WERI-Rb-1 (cell line): Measurements from ENCODE around the gene CD247.

Experiments used
- DNase-seq: peaks from one replicate; pipeline ENCODE4 v3.0.0-alpha.2; 2020
- H3K27ac ChIP-seq: fragments of 250-450 bp; sonication (Bioruptor Pico); 2 replicates; pipeline ENCODE4 v1.5.1; 2020; ENCODE audit warnings: mild to moderate bottlenecking, moderate library complexity
- H3K27me3 ChIP-seq: fragments of 250-450 bp; sonication (Bioruptor Pico); 2 replicates; pipeline ENCODE4 v1.5.1; 2021; ENCODE audit warnings: mild to moderate bottlenecking, low read depth, moderate library complexity; ENCODE audit not compliant: insufficient read depth, severe bottlenecking
- H3K36me3 ChIP-seq: fragments of 250-450 bp; sonication (Bioruptor Pico); 2 replicates; pipeline ENCODE4 v1.5.1; 2020; ENCODE audit warnings: mild to moderate bottlenecking, moderate library complexity
- H3K4me3 ChIP-seq: 2 replicates; pipeline ENCODE4 v1.5.1; 2011; ENCODE audit warnings: low read depth, mild to moderate bottlenecking, control low read depth, low read length
- H3K9me3 ChIP-seq: fragments of 250-450 bp; sonication (Bioruptor Pico); 2 replicates; pipeline ENCODE4 v1.5.1; 2021; ENCODE audit warnings: mild to moderate bottlenecking, moderate library complexity; ENCODE audit not compliant: severe bottlenecking
- TF ChIP-seq, protein P1 (sequence below): IDR thresholded peaks from 2 replicates; pipeline ENCODE4 v1.5.1; 2011; ENCODE audit warnings: low read depth, mild to moderate bottlenecking, control low read depth, inconsistent platforms, low read length

CD247 gene

DNA sequence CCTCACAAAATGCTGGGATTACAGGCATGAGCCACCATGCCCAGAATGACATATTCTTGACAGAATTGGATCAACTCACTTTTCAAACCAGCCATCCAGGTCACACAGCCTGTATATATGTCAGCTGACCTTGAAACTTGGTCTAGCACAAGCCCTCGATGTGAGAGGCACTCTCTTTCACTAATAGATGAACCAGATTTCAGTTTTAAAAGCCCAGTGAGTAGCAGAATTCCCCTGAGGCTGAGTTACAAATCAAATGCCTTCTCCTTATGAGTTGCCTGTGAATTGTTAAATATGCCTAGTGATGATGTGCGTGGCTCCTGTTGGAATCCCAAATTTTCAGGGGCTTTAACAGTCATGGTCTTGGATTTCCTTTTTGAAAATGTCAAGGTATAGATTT is 88.7 kb downstream of the CD247 start:
- TF ChIP-seq, protein P1, sequence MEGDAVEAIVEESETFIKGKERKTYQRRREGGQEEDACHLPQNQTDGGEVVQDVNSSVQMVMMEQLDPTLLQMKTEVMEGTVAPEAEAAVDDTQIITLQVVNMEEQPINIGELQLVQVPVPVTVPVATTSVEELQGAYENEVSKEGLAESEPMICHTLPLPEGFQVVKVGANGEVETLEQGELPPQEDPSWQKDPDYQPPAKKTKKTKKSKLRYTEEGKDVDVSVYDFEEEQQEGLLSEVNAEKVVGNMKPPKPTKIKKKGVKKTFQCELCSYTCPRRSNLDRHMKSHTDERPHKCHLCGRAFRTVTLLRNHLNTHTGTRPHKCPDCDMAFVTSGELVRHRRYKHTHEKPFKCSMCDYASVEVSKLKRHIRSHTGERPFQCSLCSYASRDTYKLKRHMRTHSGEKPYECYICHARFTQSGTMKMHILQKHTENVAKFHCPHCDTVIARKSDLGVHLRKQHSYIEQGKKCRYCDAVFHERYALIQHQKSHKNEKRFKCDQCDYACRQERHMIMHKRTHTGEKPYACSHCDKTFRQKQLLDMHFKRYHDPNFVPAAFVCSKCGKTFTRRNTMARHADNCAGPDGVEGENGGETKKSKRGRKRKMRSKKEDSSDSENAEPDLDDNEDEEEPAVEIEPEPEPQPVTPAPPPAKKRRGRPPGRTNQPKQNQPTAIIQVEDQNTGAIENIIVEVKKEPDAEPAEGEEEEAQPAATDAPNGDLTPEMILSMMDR, result no peak
- no peaks in the 10 kb centered on the region for H3K36me3 ChIP-seq
- no peak overlapping the region for H3K4me3 ChIP-seq
- H3K27me3 ChIP-seq, result no peaks in the 10 kb centered on the region
- no peak for DNase-seq
- H3K9me3 ChIP-seq, result no peaks in the 10 kb centered on the region
- H3K27ac ChIP-seq, result no peak overlapping the region

DNA sequence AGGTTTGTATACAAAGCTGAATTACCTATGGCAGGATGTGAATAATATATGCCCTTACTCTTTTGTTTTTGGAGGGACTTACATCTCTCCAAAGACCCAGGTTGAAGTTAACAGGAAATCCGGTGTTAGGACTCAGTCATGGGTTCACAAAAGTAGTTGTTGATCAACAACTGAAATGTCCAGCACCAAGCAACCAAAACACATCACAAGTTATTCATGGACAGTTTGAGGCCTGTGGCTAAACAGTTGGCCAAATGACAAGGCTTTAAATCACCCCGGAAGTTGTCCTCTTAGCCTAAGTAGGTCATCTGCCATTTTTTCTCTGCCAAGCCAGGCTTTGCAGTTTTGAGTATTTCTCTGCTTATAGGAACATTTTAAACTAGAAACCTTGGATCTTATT is 89.9 kb downstream of the CD247 start:
- no peak for DNase-seq
- H3K4me3 ChIP-seq, result no peak overlapping the region
- TF ChIP-seq, protein P1, result no peak
- no peaks in the 10 kb centered on the region for H3K9me3 ChIP-seq
- no peaks in the 10 kb centered on the region for H3K36me3 ChIP-seq
- no peak overlapping the region for H3K27ac ChIP-seq
- no peaks in the 10 kb centered on the region for H3K27me3 ChIP-seq

DNA sequence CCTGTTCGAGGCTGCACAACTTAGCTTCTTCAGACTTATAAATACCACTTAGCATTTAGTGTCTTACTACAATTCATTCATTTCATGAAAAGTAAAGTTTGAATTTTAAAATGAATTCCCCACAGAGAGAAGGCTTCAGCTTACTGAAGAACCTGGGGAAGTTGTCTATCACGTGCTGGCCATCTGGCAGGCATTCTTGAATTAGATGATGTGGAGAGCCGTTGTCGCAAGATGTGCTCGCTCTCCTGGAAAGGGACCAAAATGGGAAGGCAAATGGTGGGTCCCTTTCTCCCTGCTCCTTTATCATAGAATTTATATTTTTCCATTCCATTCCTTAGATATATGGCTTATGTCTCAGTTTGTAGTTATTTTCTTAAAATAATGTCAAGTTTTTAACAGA is 90.5 kb downstream of the CD247 start:
- Histone ChIP-seq H3K27ac (no peak overlapping the region), H3K27me3 (no peaks in the 10 kb centered on the region), H3K36me3 (no peaks in the 10 kb centered on the region), H3K4me3 (no peak overlapping the region), H3K9me3 (no peaks in the 10 kb centered on the region)
- no peak for DNase-seq
- TF ChIP-seq, protein P1, result no peak

DNA sequence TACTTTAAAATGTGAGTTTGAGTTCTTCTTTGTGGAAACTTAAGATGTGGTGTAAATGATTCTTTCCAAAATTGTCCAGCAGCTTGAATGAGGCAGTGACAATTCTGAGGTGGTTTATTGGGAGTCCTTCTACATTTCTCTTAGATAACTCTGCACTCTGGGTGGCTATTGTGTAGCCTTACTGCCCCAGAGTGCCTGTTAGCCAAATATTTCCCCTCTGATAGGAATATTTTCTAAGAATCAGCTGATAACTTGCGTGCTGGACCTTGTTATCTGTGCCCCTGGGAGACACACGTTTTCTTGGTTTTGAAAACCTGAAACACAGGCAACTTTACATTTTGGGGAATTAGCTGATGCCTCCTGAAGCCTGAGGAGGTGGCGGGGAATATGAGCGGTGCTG is 91.6 kb downstream of the CD247 start:
- H3K36me3 ChIP-seq, result no peaks in the 10 kb centered on the region
- TF ChIP-seq, protein P1, result no peak
- H3K27me3 ChIP-seq, result no peaks in the 10 kb centered on the region
- DNase-seq, result no peak
- H3K27ac ChIP-seq, result no peak overlapping the region
- H3K9me3 ChIP-seq, result no peaks in the 10 kb centered on the region
- no peak overlapping the region for H3K4me3 ChIP-seq

DNA sequence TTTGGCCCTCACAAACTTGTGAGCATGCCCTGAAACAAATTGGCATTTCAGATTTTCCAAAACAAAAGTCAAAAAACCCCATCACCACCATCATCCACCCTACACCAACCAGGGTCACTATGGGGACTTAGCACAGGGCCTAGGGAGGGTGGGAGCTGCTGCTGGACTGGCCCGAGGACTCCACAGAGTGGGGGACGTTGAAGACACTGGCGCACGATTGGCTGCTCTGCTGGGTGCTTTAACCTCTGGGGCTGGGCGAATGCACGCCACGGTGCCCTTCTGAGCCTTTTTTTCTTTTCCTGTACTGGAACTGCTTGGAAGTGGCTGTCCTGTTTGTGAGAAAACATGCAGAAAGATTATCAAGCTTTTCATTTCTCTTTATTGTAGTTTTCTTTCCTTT is 92.8 kb downstream of the CD247 start:
- no peak for DNase-seq
- TF ChIP-seq, protein P1, result no peak
- Histone ChIP-seq H3K36me3 (no peaks in the 10 kb centered on the region), H3K27me3 (no peaks in the 10 kb centered on the region), H3K4me3 (no peak overlapping the region), H3K9me3 (no peaks in the 10 kb centered on the region), H3K27ac (no peak overlapping the region)
